ENCODE data around the gene CD99.

The CD99 gene

DNA sequence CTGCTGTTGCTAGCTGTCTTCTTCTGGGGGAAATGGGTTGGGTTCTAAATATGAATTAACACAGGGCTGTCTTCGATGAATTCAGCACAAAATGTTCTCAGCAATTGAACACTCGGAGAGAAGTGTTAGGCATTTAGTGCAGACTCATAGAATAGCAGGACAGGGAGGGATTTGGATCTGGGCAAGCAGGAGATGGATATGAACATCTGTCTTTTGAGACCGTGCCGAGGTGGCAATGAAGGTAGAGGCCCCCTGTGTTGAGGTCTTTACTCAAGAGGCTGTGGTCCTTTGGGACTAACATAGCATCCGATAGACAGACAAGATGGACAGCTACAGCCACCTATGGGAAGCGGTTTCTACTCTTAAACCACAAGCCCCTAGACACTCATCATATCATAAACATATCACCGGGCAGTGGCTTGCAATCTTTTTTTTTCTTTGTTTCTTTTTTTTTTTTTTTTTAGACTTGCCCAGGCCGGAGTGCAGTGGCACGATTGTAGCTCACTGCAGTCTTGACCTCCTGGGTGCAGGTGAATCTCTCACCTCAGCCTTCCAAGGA, 6.7 kb downstream of the CD99 start:
- no peak overlapping the region for H3K9ac ChIP-seq (ENCODE audit: low read length)
- H3K4me3 ChIP-seq (ENCODE audit: low read length), result no peak overlapping the region
- H3K27me3 ChIP-seq (ENCODE audit: low read depth, low read length), result no peaks in the 10 kb centered on the region
- H3K79me2 ChIP-seq (ENCODE audit: low read length), result peaks cover 91% of the 10 kb centered on the region
- peaks cover 18% of the 10 kb centered on the region for H3K36me3 ChIP-seq (replicated peaks; ENCODE audit: low read depth, low read length)
- H3K4me1 ChIP-seq (ENCODE audit: low read length), result peaks cover 33% of the 10 kb centered on the region
- TF ChIP-seq EZH2phosphoT487 (IDR thresholded peaks at IDR 0.05; ENCODE audit: low read depth), result no peak
- TF ChIP-seq, protein P1, sequence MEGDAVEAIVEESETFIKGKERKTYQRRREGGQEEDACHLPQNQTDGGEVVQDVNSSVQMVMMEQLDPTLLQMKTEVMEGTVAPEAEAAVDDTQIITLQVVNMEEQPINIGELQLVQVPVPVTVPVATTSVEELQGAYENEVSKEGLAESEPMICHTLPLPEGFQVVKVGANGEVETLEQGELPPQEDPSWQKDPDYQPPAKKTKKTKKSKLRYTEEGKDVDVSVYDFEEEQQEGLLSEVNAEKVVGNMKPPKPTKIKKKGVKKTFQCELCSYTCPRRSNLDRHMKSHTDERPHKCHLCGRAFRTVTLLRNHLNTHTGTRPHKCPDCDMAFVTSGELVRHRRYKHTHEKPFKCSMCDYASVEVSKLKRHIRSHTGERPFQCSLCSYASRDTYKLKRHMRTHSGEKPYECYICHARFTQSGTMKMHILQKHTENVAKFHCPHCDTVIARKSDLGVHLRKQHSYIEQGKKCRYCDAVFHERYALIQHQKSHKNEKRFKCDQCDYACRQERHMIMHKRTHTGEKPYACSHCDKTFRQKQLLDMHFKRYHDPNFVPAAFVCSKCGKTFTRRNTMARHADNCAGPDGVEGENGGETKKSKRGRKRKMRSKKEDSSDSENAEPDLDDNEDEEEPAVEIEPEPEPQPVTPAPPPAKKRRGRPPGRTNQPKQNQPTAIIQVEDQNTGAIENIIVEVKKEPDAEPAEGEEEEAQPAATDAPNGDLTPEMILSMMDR (IDR thresholded peaks at IDR 0.05; ENCODE audit: low read depth, low read length), result no peak
- no peaks in the 10 kb centered on the region for H3K9me3 ChIP-seq (ENCODE audit: insufficient read depth, low read length)
- no peak overlapping the region for H3K4me2 ChIP-seq (ENCODE audit: low read length)
- H3K27ac ChIP-seq (ENCODE audit: low read length), result no peak overlapping the region
- no peak overlapping the region for H2AFZ ChIP-seq (ENCODE audit: low read depth, low read length)
- peaks cover 29% of the 10 kb centered on the region for H4K20me1 ChIP-seq (ENCODE audit: insufficient read depth, low read length)

DNA sequence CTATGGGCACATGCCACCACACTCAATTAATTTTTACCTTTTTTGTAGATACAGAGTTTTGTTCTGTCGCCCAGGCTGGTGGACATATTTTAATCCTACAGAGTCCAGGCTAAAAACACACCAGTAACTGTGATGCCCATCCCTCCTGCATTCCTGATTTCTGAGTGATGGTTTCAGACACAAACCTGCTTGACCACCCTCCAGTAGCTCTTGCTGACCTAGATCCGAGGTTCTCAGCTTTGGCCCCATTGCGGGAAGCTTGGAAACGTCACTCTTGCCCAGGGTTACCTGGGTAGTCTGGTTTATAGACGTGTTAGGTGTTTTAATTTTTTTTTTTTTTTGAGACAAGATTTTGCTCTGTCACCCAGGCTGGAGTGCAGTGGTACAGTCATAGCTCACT, 7.5 kb downstream of the CD99 start:
- Histone ChIP-seq H3K27me3 (ENCODE audit: low read depth, low read length) (no peaks in the 10 kb centered on the region), H3K9me3 (ENCODE audit: insufficient read depth, low read length) (no peaks in the 10 kb centered on the region), H3K4me2 (ENCODE audit: low read length) (no peak overlapping the region), H3K27ac (ENCODE audit: low read length) (no peak overlapping the region), H3K79me2 (ENCODE audit: low read length) (peaks cover 91% of the 10 kb centered on the region), H3K4me1 (ENCODE audit: low read length) (peaks cover 30% of the 10 kb centered on the region), H3K4me3 (ENCODE audit: low read length) (no peak overlapping the region), H3K9ac (ENCODE audit: low read length) (no peak overlapping the region), H4K20me1 (ENCODE audit: insufficient read depth, low read length) (peaks cover 35% of the 10 kb centered on the region), H3K36me3 (replicated peaks; ENCODE audit: low read depth, low read length) (peaks cover 18% of the 10 kb centered on the region), H2AFZ (ENCODE audit: low read depth, low read length) (no peak overlapping the region)
- TF ChIP-seq EZH2phosphoT487 (IDR thresholded peaks at IDR 0.05; ENCODE audit: low read depth), result no peak
- TF ChIP-seq, protein P1 (IDR thresholded peaks at IDR 0.05; ENCODE audit: low read depth, low read length), result no peak

DNA sequence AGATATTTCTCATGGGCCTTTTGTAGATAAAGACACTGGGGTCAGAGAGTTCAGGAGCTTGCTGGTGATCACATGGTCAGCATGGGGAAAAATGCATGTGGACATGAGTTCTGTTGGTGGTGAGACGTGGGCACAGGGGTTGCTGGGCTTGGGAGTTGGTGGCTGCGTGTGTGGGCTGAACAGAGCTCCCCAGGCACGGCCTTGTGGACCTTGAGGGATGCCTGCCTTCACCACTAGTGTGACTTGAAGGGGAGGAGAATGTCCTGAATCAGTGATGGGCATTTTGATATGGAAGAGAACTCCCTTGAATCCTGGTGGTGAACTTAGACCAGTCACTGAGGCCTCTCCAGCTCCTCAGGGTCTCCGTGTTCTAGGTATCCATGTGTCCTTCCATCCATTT, 8.9 kb downstream of the CD99 start:
- no peaks in the 10 kb centered on the region for H3K27me3 ChIP-seq (ENCODE audit: low read depth, low read length)
- peaks cover 32% of the 10 kb centered on the region for H4K20me1 ChIP-seq (ENCODE audit: insufficient read depth, low read length)
- no peak overlapping the region for H3K4me3 ChIP-seq (ENCODE audit: low read length)
- no peaks in the 10 kb centered on the region for H3K9me3 ChIP-seq (ENCODE audit: insufficient read depth, low read length)
- H3K4me2 ChIP-seq (ENCODE audit: low read length), result no peak overlapping the region
- no peak overlapping the region for H3K9ac ChIP-seq (ENCODE audit: low read length)
- H3K4me1 ChIP-seq (ENCODE audit: low read length), result peaks cover 30% of the 10 kb centered on the region
- H3K27ac ChIP-seq (ENCODE audit: low read length), result no peak overlapping the region
- peaks cover 18% of the 10 kb centered on the region for H3K36me3 ChIP-seq (replicated peaks; ENCODE audit: low read depth, low read length)
- H2AFZ ChIP-seq (ENCODE audit: low read depth, low read length), result no peak overlapping the region
- TF ChIP-seq, protein P1 (IDR thresholded peaks at IDR 0.05; ENCODE audit: low read depth, low read length), result no peak
- no peak for TF ChIP-seq EZH2phosphoT487 (IDR thresholded peaks at IDR 0.05; ENCODE audit: low read depth)
- peaks cover 91% of the 10 kb centered on the region for H3K79me2 ChIP-seq (ENCODE audit: low read length)

DNA sequence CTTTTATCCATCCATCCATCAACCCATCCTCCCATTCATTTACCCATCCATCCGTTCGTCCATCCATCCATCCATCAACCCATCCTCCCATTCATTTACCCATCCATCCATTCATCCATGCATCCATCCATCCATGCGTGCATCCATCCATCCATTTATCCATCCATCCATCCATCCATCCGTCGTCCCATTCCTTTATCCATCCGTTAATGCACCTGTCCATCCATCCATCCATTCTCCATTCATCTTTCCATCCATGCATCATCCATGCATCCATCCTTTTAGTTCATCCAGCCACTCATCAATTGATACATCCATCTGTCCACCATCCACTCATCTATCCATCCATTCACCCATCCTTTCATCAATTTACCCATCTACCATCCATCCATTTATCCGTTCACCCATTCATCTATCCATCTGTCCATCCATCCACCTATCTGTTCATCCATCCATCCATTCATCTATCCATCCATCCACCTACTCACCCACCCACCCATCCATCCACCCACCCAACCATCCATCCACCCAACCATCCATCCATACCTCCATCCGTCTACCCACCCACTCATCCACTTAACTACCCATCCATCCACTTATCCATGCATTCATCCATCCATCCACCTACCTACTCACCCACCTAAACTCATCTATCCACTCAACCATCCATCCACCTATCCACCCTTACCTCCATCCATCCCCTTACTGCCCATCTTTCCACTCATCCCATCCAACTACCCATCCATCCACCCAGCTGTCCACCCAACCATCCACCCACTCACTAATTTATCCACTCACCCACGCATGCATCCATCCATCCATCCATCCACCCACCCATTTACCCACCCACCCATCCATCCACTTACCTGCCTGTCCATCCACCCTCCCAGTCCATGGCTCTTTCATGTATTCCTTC, 9.6 kb downstream of the CD99 start:
- Histone ChIP-seq H2AFZ (ENCODE audit: low read depth, low read length) (no peak overlapping the region), H3K27me3 (ENCODE audit: low read depth, low read length) (no peaks in the 10 kb centered on the region), H3K9me3 (ENCODE audit: insufficient read depth, low read length) (no peaks in the 10 kb centered on the region), H3K79me2 (ENCODE audit: low read length) (peaks cover 91% of the 10 kb centered on the region), H3K36me3 (replicated peaks; ENCODE audit: low read depth, low read length) (peaks cover 18% of the 10 kb centered on the region), H3K4me2 (ENCODE audit: low read length) (no peak overlapping the region), H3K27ac (ENCODE audit: low read length) (no peak overlapping the region), H3K4me3 (ENCODE audit: low read length) (no peak overlapping the region), H3K4me1 (ENCODE audit: low read length) (peaks cover 30% of the 10 kb centered on the region), H4K20me1 (ENCODE audit: insufficient read depth, low read length) (peaks cover 32% of the 10 kb centered on the region), H3K9ac (ENCODE audit: low read length) (no peak overlapping the region)
- TF ChIP-seq, protein P1 (IDR thresholded peaks at IDR 0.05; ENCODE audit: low read depth, low read length), result no peak
- no peak for TF ChIP-seq EZH2phosphoT487 (IDR thresholded peaks at IDR 0.05; ENCODE audit: low read depth)

Data from OCI-LY3 (cell line).